IgD-negative memory B cell (primary cell): ENCODE results near the gene ALOX5. TPM values are rescaled to one million over a fixed set of nuclear protein-coding genes. Genes with fewer than 3 reads are reported as not detected.

ENCODE experiments used
- H3K27ac Mint-ChIP-seq, 3 donors: one replicate each; pipeline ENCODE4 v1.8.0; 2020 to 2022; ENCODE audit warnings: mild to moderate bottlenecking in 3 of 3, mixed read lengths in 3 of 3, moderate library complexity in 1 of 3
- H3K27me3 Mint-ChIP-seq: one replicate; pipeline ENCODE4 v1.8.0; 2021; ENCODE audit warnings: mixed read lengths
- H3K36me3 Mint-ChIP-seq: one replicate; pipeline ENCODE4 v1.8.0; 2020; ENCODE audit warnings: mild to moderate bottlenecking, mixed read lengths
- H3K4me1 Mint-ChIP-seq, 3 donors: one replicate each; pipeline ENCODE4 v1.8.0; 2020 to 2022; ENCODE audit warnings: mixed read lengths in 3 of 3, mild to moderate bottlenecking in 1 of 3
- H3K4me3 Mint-ChIP-seq, 4 donors: one replicate each; pipeline ENCODE4 v1.8.0; 2020 to 2022; ENCODE audit warnings: mild to moderate bottlenecking in 4 of 4, mixed read lengths in 4 of 4, moderate library complexity in 3 of 4
- H3K9me3 Mint-ChIP-seq, 3 donors: one replicate each; pipeline ENCODE4 v1.8.0; 2020 to 2021; ENCODE audit warnings: mixed read lengths in 3 of 3, mild to moderate bottlenecking in 1 of 3
- polyA plus RNA-seq: library from polyadenylated mRNA; unstranded; fragments of 300-500 nt; fragmentation: Illumina TruSeq; gene quantifications from one replicate; pipeline ENCODE4 v1.2.3, GENCODE V29; 2021

ALOX5 gene
- polyA plus RNA-seq, 1 donor from 2014 or later: 193 TPM

DNA sequence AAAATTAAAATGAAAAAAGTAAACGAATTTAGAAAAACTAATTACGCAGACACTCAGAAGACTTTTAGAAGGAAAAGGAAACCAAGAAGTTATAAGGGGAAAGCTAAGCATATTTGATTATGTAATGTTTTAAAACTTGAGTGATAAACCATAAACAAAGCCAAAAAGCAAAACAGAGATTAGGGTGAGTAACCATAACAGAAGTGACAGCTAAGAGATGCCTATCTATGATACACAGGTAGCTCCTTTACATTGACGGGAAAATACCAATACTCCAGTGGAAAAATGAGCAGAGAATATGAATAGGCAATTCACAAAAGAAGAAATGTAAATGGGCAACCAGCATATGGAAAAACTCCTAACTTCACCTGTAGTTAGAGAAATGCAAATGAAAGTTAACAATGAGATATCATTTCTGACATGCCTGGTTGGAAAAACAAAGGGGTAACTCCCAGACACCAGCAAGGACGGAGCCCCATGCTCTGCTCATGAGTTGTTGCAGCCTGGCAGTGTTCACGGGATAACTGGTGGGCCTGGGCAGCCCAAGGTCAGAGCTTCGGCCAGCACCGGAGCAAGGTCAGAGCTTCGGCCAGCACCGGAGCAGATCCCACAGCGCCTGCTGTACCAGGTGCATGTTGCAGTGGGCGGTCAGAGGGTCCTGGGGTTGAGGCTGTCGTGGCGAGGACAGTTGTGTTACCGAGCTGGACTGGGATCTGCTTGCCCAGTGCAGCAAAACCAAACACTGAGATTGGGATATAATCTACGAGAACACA, 58.9 kb downstream of the ALOX5 start:
- H3K4me3 Mint-ChIP-seq: peak overlapping the region in 1 of 4 donors; percentile 28
- H3K27me3 Mint-ChIP-seq: no peaks in the 10 kb centered on the region
- peak overlapping the region in 2 of 3 donors; percentile 63 to 74 for H3K27ac Mint-ChIP-seq
- peaks cover 0 to 4% (median 0%) of the 10 kb centered on the region in 3 donors for H3K9me3 Mint-ChIP-seq
- peaks cover 19% of the 10 kb centered on the region for H3K36me3 Mint-ChIP-seq
- peaks cover 19 to 37% (median 26%) of the 10 kb centered on the region in 3 donors for H3K4me1 Mint-ChIP-seq

DNA sequence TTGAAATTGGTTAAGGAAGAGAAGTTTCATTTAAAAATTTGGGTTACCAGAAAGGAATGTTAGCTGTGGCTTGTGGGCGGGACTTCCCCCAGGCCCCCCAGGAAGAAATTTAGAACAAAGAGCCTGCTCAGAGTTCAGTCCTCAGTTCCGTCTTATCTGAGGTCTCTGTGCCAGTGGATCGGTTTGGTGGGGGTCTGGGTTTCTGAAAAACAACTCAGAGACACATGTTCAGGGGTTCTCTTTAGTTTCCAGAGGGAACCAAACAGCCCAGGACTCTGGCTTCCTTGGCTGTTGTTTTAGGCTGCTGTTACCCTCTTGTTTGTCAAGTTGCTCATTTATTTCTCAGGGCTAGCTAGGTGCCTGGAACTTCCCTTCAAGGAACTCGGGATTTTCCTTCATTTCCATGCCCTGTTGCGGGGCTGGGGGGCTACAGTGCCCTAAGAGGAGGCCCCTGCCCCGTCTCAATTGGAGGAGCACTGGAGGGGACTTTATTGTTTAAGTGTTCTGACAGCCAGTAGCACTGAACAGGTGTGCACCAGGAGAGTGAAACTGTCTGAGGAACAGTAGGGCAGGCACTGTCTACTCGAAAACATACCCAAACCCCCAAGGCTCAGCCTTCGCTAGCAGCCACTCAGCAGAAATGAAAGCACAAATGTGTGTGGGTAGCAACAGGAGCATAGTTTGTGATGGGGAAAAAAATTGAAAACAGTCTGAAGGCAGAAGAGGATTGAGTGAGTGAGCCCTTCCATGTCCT, 59.9 kb downstream of the ALOX5 start:
- Mint-ChIP-seq H3K36me3 (peaks cover 16% of the 10 kb centered on the region), H3K4me1 (peaks cover 23 to 35% (median 30%) of the 10 kb centered on the region in 3 donors), H3K9me3 (peaks cover 0 to 4% (median 0%) of the 10 kb centered on the region in 3 donors), H3K4me3 (peak overlapping the region in 1 of 4 donors; percentile 77), H3K27me3 (no peaks in the 10 kb centered on the region), H3K27ac (peak overlapping the region; percentile 57 to 74 (median 68))

DNA sequence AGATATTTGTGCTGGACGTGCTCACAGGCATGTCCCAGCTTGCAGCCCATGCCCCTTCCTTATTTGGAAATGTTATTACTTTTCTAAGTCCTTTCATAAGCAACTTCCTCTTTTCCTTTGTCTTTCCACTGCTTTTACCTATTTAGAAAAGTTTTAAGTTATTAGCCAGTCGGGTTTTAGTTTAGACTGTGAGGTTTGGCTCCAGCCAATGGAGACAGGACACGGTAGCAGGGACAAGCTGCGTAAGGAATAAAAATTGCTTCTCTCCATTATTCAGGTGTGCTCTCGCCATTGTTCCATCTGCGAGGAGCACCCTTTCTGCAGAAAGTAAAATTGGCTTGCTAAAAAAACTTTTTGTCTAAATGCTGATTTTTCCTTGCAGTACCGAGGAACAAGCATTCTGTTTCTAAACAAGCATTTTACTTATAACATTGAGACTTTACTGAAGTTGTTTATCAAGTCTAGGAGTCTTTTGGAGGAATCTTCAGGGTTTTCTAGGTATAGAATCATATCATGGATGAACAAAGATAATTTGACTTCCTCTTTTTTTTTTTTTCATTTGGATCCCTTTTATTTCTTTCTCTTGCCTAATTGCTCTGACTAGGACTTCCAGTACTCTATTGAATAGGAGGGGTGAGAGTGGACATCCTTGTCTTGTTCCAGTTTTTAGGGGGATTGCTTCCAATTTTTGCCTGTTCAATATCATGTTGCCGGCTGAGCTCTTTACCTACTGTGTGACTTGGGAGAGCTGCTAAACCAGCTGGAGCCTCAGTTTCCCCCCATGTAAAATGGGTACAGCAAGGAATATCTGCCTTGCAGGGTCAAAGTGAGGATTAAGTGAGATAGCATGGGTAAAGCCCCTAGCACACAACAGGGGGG, 63.8 kb downstream of the ALOX5 start:
- Mint-ChIP-seq H3K36me3 (peaks cover 16% of the 10 kb centered on the region), H3K27ac (peak overlapping the region in 2 of 3 donors; percentile 51 to 62), H3K4me3 (peak overlapping the region in 1 of 4 donors; percentile 28), H3K27me3 (no peaks in the 10 kb centered on the region), H3K9me3 (peaks cover 0 to 4% (median 0%) of the 10 kb centered on the region in 3 donors), H3K4me1 (peaks cover 26 to 43% (median 26%) of the 10 kb centered on the region in 3 donors)

DNA sequence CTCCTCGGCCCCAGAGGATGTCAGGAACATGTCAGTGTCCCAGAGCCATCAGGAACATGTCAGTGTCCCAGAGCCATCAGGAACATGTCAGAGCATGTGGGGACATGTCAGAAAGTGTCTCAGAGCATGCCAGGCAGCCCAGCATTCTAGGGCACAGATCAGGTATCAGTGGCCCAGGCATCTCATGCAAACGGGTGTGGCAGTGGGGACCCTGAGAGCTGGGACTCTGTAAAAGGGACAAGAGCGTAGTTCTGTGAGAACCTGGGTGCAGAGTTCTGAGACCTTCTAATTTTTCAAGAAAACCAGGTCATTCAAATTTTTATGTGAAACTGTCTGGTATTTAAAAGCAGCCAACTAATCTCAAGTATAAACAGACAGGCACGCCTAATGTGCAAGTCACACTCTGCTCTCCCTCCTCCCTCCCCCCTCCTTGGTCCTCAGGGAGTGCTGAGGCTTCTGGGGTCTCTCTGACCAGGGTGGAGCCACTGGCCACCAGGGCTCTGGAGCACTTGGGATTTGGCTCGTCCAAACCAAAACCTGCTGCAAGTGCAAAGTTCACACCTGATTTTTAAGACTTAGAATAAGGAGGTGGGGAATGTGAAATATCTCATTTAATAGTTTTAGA, 64.6 kb downstream of the ALOX5 start:
- peaks cover 0 to 4% (median 0%) of the 10 kb centered on the region in 3 donors for H3K9me3 Mint-ChIP-seq
- H3K4me3 Mint-ChIP-seq: no peak overlapping the region
- peak overlapping the region in 2 of 3 donors; percentile 5 to 51 for H3K27ac Mint-ChIP-seq
- peaks cover 12% of the 10 kb centered on the region for H3K36me3 Mint-ChIP-seq
- H3K4me1 Mint-ChIP-seq: peaks cover 25 to 37% (median 26%) of the 10 kb centered on the region in 3 donors
- no peaks in the 10 kb centered on the region for H3K27me3 Mint-ChIP-seq

DNA sequence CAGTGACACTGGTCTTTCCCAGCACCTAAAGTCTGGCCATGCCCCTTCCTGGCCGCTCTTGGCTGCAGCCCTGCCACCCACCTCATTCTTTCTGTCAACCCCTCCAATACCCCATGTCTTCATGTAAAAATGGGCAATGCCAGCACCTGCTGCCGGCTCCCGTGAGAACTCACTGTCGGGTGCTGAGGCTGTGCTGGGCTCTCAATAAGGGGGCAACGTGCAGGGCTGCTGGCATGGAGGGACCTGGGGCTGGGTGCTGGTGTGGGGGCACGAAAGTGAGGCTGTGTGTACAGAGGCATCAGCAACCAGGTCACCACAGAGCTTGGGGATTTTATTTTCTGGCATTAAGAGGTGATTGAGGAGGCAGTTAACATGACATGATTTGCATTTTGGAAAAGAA, 65.3 kb downstream of the ALOX5 start:
- Mint-ChIP-seq H3K9me3 (peaks cover 0 to 4% (median 0%) of the 10 kb centered on the region in 3 donors), H3K36me3 (peaks cover 9% of the 10 kb centered on the region), H3K27ac (peak overlapping the region in 2 of 3 donors; percentile 39 to 71), H3K27me3 (no peaks in the 10 kb centered on the region), H3K4me3 (no peak overlapping the region), H3K4me1 (peaks cover 21 to 34% (median 22%) of the 10 kb centered on the region in 3 donors)

DNA sequence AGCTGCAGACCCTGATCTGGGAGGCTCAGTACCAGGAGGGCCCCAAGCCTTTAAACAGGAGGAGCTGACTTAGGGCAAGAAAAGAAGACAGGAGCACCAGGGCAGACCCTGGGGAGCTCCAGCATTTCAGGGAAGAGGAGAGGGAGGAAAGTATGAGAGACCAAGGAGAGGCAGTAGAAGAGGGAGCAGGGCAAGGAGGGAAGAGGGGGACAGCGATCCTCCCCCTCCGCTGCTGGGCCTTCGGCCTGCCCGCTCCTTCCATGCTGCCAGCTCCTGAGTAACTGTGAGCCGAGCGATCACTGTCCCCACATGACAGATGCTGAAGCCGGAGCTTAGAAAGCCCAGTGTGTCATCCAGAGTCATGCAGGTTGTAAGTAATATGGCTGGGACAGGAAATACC, 65.9 kb downstream of the ALOX5 start:
- H3K9me3 Mint-ChIP-seq: peaks cover 0 to 4% (median 0%) of the 10 kb centered on the region in 3 donors
- H3K36me3 Mint-ChIP-seq: peaks cover 7% of the 10 kb centered on the region
- H3K27me3 Mint-ChIP-seq: no peaks in the 10 kb centered on the region
- peak overlapping the region in 2 of 3 donors; percentile 39 to 71 for H3K27ac Mint-ChIP-seq
- no peak overlapping the region for H3K4me3 Mint-ChIP-seq
- H3K4me1 Mint-ChIP-seq: peaks cover 20 to 32% (median 21%) of the 10 kb centered on the region in 3 donors

DNA sequence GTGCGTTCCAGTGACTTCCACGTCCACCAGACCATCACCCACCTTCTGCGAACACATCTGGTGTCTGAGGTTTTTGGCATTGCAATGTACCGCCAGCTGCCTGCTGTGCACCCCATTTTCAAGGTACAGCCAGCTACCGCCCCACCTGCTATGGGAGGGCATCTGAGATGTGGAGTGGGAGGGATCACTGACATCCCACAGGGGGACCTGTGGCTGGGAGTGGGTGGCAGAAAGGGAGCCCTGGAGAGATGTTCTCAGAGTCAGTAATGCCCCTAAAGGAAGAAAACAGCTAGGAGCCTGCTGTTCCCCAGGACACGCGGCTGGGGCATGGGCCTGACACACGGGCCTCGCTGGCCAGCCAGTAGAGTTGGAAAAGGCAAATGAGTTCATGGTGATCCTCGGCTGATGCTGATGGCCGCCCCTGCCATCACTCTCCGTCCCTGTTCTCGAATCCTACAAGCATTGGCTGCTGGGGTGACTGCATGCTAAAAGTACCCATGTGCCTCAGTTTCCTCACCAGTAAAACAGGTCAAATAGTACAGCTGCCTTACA, 66.6 kb downstream of the ALOX5 start:
- Mint-ChIP-seq H3K27me3 (no peaks in the 10 kb centered on the region), H3K27ac (peak overlapping the region in 2 of 3 donors; percentile 56 to 69), H3K4me1 (peaks cover 17 to 28% (median 18%) of the 10 kb centered on the region in 3 donors), H3K4me3 (no peak overlapping the region), H3K9me3 (peaks cover 0 to 4% (median 0%) of the 10 kb centered on the region in 3 donors), H3K36me3 (peaks cover 8% of the 10 kb centered on the region)

DNA sequence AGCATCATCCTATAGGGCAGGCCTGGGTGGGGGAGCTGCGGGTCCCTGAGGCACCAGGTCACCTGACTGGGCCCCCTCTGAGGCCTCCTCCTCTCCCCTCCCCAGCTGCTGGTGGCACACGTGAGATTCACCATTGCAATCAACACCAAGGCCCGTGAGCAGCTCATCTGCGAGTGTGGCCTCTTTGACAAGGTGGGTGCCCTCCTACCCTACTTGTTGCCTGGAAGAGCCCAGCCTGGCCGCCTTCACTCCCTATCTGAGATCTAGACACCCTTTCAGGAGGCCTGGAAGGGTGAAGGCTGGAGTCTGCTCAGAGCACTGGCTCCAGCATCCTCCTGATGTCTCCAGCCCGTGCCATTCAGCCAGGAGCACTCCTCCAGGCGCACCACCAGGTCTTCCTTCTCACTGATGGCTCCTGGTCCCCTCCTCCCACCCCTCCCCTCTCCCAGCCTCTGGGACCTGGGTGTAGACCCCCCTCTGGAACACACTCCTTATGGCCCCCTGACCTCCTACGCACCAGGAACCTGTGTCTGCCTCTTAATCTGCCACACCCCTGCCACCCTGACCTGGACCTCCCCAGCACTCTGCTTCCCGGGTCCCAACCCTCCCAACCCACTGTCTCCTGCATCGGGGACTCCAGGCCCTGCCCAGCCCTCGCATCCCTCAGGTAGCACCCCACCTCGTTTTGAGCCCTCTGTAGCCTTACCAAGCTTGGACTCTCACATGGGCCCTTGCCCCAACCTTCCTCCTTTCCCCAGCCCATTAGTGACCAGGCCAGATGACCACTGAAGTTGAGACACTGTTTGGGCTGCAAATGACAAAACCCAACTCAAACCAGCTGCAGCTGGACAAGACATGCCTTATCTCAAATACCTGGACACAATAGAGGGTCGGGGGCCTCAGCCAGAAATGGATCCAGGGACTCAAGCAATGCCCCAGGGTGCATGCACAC, 67.5 kb downstream of the ALOX5 start:
- Mint-ChIP-seq H3K9me3 (no peaks in the 10 kb centered on the region), H3K27ac (peak overlapping the region in 2 of 3 donors; percentile 69 to 72), H3K36me3 (peaks cover 6% of the 10 kb centered on the region), H3K27me3 (no peaks in the 10 kb centered on the region), H3K4me3 (no peak overlapping the region), H3K4me1 (peaks cover 10 to 20% (median 11%) of the 10 kb centered on the region in 3 donors)

DNA sequence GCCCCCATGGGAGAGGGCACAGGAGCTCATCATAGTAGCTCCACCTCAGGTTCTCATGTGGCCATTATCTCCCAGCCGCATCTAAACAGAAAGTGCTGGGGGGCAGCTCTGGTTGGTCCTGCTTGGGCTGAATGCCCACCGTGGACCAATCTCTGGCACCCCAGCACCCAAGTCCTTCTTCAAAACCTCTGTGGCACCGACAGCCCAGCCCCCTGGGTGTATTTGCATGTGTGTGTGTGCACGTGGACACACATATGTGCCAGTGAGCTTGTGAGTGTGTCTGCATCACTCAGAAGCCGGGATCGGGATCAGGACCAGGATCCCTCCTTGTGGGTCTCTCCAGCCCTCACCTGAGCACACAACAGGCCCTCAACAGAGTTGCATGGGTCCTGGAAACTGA, 68.2 kb downstream of the ALOX5 start:
- no peak overlapping the region for H3K4me3 Mint-ChIP-seq
- H3K27me3 Mint-ChIP-seq: no peaks in the 10 kb centered on the region
- no peaks in the 10 kb centered on the region for H3K9me3 Mint-ChIP-seq
- peak overlapping the region; percentile 31 to 72 (median 69) for H3K27ac Mint-ChIP-seq
- H3K4me1 Mint-ChIP-seq: peaks cover 7 to 18% (median 10%) of the 10 kb centered on the region in 3 donors
- H3K36me3 Mint-ChIP-seq: peaks cover 4% of the 10 kb centered on the region

DNA sequence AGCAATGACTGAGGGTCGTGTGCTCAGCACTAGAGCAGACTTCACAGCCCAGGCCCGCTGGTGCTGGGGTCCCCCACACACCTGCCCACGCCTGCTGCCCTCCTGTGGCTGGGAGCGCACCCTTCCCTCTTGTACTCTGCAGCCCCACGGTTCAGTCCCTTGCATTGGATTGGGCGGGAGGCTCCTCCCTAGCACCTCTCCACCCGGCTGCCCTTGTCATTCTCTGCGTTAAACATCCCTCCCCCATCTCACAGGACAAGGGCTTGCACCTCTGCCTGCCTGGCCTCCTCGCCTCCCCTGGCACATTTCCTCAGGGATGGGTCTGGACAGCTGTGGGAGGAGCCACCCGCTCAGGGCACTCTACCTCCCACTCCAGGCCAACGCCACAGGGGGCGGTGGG, 68.6 kb downstream of the ALOX5 start:
- Mint-ChIP-seq H3K4me1 (peaks cover 6 to 15% (median 7%) of the 10 kb centered on the region in 3 donors), H3K27me3 (no peaks in the 10 kb centered on the region), H3K4me3 (peak overlapping the region in 1 of 4 donors; percentile 23), H3K36me3 (peaks cover 4% of the 10 kb centered on the region), H3K27ac (peak overlapping the region; percentile 10 to 74 (median 72)), H3K9me3 (no peaks in the 10 kb centered on the region)

DNA sequence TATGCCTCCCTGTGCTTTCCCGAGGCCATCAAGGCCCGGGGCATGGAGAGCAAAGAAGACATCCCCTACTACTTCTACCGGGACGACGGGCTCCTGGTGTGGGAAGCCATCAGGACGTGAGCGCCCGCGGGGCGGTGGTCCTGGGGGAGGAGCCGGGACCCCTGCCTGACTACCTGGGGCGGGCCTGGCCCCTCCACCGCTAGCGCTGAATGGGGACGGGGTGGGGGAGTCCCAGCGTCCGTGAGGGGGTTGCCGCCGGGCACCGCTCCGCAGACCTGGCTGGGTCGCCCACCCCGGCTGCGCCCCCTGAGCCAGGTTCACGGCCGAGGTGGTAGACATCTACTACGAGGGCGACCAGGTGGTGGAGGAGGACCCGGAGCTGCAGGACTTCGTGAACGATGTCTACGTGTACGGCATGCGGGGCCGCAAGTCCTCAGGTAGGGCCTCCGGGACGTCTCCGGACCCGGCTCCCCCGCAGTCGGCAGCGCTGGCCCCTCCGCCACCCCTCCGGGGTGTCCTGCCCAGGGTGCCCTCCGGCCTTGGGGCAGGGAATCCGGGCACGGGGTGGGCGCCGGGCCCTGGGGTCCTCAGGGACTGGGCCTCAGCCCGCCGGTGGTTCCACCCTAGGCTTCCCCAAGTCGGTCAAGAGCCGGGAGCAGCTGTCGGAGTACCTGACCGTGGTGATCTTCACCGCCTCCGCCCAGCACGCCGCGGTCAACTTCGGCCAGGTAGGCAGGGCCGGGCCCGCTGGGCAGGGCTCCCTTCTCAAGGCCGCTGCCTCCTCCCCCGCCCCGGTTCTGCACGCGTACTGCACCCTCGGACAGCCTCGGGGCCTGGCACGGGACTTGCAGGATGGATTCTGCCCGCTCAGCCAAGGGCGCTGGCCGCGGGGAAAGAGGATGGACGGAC, 69.3 kb downstream of the ALOX5 start:
- Mint-ChIP-seq H3K27me3 (no peaks in the 10 kb centered on the region), H3K4me1 (peaks cover 0 to 13% (median 3%) of the 10 kb centered on the region in 3 donors), H3K9me3 (no peaks in the 10 kb centered on the region), H3K36me3 (peaks cover 6% of the 10 kb centered on the region), H3K4me3 (peak overlapping the region in 1 of 4 donors; percentile 23), H3K27ac (peak overlapping the region in 2 of 3 donors; percentile 10 to 72)

DNA sequence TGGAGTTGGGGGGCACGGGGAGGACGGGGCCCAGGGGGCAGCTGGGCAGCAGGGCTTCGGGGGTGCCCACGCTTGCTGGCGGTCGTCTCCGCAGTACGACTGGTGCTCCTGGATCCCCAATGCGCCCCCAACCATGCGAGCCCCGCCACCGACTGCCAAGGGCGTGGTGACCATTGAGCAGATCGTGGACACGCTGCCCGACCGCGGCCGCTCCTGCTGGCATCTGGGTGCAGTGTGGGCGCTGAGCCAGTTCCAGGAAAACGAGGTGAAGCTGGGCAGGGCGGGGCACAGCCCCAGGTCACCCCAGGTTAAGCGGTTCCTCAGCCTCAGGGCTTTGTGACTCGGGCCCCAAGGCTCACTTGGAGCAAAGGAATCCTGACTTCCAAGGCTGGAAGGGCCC, 70.0 kb downstream of the ALOX5 start:
- no peak overlapping the region for H3K27ac Mint-ChIP-seq
- H3K4me3 Mint-ChIP-seq: no peak overlapping the region
- H3K27me3 Mint-ChIP-seq: no peaks in the 10 kb centered on the region
- H3K4me1 Mint-ChIP-seq: peaks cover 0 to 13% (median 3%) of the 10 kb centered on the region in 3 donors
- no peaks in the 10 kb centered on the region for H3K9me3 Mint-ChIP-seq
- H3K36me3 Mint-ChIP-seq: peaks cover 6% of the 10 kb centered on the region
